Measurements from ENCODE around the gene NCKAP5. TPM values are rescaled to one million over a fixed set of nuclear protein-coding genes. Genes with fewer than 3 reads are reported as not detected.

Gene NCKAP5
- total and polyA plus RNA-seq, 2 experiments from 2014 or later = 2.2 to 5.5 TPM

DNA sequence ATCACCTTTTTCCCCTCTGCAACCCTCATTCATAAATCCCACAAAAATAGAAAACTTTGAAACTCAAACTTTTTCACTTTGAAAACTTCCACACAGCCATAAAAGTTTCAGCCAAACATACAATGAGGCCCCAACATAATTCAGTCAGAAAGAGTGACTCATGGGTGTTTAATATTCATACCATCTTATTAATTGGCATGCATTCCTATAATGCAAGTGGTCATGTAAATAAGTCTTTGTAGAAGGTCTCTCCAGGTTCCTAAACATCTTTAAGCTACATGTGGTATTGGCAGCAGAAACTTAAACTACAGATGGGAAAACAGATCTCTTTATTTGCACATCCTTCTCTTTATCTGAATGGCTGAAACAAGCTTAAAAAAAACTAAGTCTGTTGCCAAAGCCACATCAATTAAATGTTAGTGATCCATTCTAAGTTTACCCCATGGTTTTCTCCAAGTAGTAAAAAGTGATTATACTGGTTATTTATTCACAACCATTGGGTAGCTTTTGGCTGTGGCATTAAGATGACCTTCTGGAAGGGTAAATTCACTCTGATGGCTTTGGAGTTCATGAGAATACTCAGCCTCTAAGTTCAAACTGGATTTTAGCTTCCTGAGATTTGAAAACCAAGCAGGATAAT, 828.1 kb downstream of the NCKAP5 start:
- Histone ChIP-seq H3K36me3 (replicated peaks; ENCODE audit: insufficient read depth, low read depth) (no peaks in the 10 kb centered on the region), H4K20me1 (ENCODE audit: insufficient read depth, poor library complexity, severe bottlenecking) (no peaks in the 10 kb centered on the region), H3K4me1 (ENCODE audit: insufficient read depth) (no peaks in the 10 kb centered on the region)

DNA sequence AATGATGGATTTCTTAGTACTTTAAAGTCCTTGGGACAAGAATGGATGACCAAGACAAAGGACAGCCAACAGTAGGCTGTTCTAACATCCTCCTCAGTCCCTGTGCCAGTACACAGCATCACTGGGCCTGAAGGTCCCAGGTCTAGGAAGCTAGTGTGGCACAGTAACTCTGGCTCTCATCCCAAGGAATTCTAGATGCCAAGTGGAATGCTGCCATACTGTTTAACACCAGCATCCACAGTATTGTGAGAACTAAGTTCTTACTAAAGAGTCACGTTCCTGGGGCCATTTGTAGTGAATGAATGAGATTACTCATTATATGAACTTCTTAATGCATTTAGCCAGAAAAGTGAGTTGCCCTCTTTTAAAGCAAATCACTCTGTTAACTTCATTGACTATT, 830.0 kb downstream of the NCKAP5 start:
- no peaks in the 10 kb centered on the region for H3K9me2 ChIP-seq (replicated peaks; ENCODE audit: insufficient read depth)
- H2AFZ ChIP-seq = no peak overlapping the region
- no peaks in the 10 kb centered on the region for H3K79me2 ChIP-seq
- H3K36me3 ChIP-seq (replicated peaks; ENCODE audit: insufficient read depth, low read depth) = no peaks in the 10 kb centered on the region
- TF ChIP-seq EZH2 (IDR thresholded peaks at IDR 0.05; ENCODE audit: borderline replicate concordance) (no peak), CTCF (IDR thresholded peaks at IDR 0.05; ENCODE audit: poor library complexity) (no peak), EZH2phosphoT487 (IDR thresholded peaks at IDR 0.05; ENCODE audit: low read depth, severe bottlenecking, unreplicated experiment) (no peak)
- WGBS (ENCODE audit: low lambda C conversion rate, missing lambda C conversion rate) = 81% methylated on average over 1 of the region's 1 CpG
- no peaks in the 10 kb centered on the region for H3K4me1 ChIP-seq (ENCODE audit: insufficient read depth)
- H3K9me3 ChIP-seq (ENCODE audit: low read depth) = no peaks in the 10 kb centered on the region
- no peak overlapping the region for H3K4me2 ChIP-seq
- no peak overlapping the region for H3K27ac ChIP-seq
- H4K20me1 ChIP-seq (ENCODE audit: insufficient read depth, poor library complexity, severe bottlenecking) = no peaks in the 10 kb centered on the region
- no peaks in the 10 kb centered on the region for H3K27me3 ChIP-seq
- DNase-seq (ENCODE audit: low spot score) = no peak
- H3K4me3 ChIP-seq = no peak overlapping the region

More for the DNA sequence above, 828.1 kb downstream of the NCKAP5 start:
- no peak for TF ChIP-seq CTCF (IDR thresholded peaks at IDR 0.05; ENCODE audit: poor library complexity)
- no peak for TF ChIP-seq EZH2 (IDR thresholded peaks at IDR 0.05; ENCODE audit: borderline replicate concordance)
- TF ChIP-seq EZH2phosphoT487 (IDR thresholded peaks at IDR 0.05; ENCODE audit: low read depth, severe bottlenecking, unreplicated experiment) = no peak
- no peaks in the 10 kb centered on the region for H3K9me2 ChIP-seq (replicated peaks; ENCODE audit: insufficient read depth)
- H3K27ac ChIP-seq = no peak overlapping the region
- no peaks in the 10 kb centered on the region for H3K9me3 ChIP-seq (ENCODE audit: low read depth)
- no peak overlapping the region for H2AFZ ChIP-seq
- no peaks in the 10 kb centered on the region for H3K27me3 ChIP-seq
- no peak for DNase-seq (ENCODE audit: low spot score)
- no peak overlapping the region for H3K4me2 ChIP-seq
- H3K79me2 ChIP-seq = no peaks in the 10 kb centered on the region
- H3K4me3 ChIP-seq = no peak overlapping the region

DNA sequence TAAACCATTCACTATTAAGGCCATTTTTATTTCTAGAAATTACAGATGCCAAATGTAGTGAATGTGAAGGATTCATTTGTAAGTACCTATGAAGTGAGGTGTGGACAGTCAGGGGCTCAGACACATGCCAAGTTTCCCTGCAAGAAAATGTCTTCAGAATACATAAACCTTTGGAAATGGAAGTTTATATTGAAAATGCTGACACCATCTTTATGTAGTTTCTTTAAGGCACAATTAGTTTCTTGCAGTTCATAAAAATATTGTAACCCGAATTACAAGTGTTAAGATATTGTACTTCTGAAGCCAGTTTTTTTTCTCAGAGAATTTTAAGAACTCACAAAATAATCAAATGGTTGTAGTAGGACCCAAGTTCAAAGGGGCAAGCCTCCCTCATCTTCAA, 832.2 kb downstream of the NCKAP5 start:
- no peak overlapping the region for H3K4me2 ChIP-seq
- no peak for DNase-seq (ENCODE audit: low spot score)
- H3K79me2 ChIP-seq = no peaks in the 10 kb centered on the region
- H4K20me1 ChIP-seq (ENCODE audit: insufficient read depth, poor library complexity, severe bottlenecking) = no peaks in the 10 kb centered on the region
- H3K4me3 ChIP-seq = no peak overlapping the region
- no peaks in the 10 kb centered on the region for H3K4me1 ChIP-seq (ENCODE audit: insufficient read depth)
- no peaks in the 10 kb centered on the region for H3K27me3 ChIP-seq
- no peak for TF ChIP-seq EZH2 (IDR thresholded peaks at IDR 0.05; ENCODE audit: borderline replicate concordance)
- TF ChIP-seq CTCF (IDR thresholded peaks at IDR 0.05; ENCODE audit: poor library complexity) = no peak
- no peak for TF ChIP-seq EZH2phosphoT487 (IDR thresholded peaks at IDR 0.05; ENCODE audit: low read depth, severe bottlenecking, unreplicated experiment)
- H3K9me3 ChIP-seq (ENCODE audit: low read depth) = no peaks in the 10 kb centered on the region
- H2AFZ ChIP-seq = no peak overlapping the region
- no peaks in the 10 kb centered on the region for H3K36me3 ChIP-seq (replicated peaks; ENCODE audit: insufficient read depth, low read depth)
- H3K27ac ChIP-seq = no peak overlapping the region
- H3K9me2 ChIP-seq (replicated peaks; ENCODE audit: insufficient read depth) = no peaks in the 10 kb centered on the region
- 86% methylated on average over 1 of the region's 1 CpG for WGBS (ENCODE audit: low lambda C conversion rate, missing lambda C conversion rate)
